HEK293 (cell line): ENCODE results near the gene EPHB3.

ENCODE experiments used
- CTCF ChIA-PET: fragments of 350-600 bp; formaldehyde crosslinking; extraction: SDS; loops from one replicate; lab custom pipeline; 2021; ENCODE audit warnings: antibody characterized with exemption; lab: Yijun Ruan, JAX
- POLR2A ChIA-PET: fragments of 300-600 bp; formaldehyde crosslinking; extraction: SDS; loops from one replicate; lab custom pipeline; 2020; ENCODE audit warnings: antibody characterized with exemption, inconsistent platforms; lab: Yijun Ruan, JAX
- H3K27ac ChIP-seq: fragments of 200-500 bp; sonication (Bioruptor generic); 2 replicates; pipeline ENCODE4 v1.5.1; 2014; ENCODE audit warnings: low read depth, low read length, control low read depth, inconsistent platforms; ENCODE audit errors: extremely low read depth
- H3K36me3 ChIP-seq, 2 experiments: fragments of 200-500 bp in 1 of 2; sonication (Bioruptor generic) in 1 of 2; 1 replicate in 1 of 2; 2 replicates in 1 of 2; pipeline ENCODE4 v1.5.1; 2014 to 2017; ENCODE audit warnings: inconsistent platforms in 2 of 2, low read length in 2 of 2; ENCODE audit not compliant: control insufficient read depth in 2 of 2, insufficient read depth in 1 of 2
- H3K4me1 ChIP-seq: fragments of 200-500 bp; sonication (Bioruptor generic); 2 replicates; pipeline ENCODE4 v1.5.1; 2014; ENCODE audit warnings: mild to moderate bottlenecking, low read length, inconsistent platforms; ENCODE audit not compliant: control insufficient read depth, insufficient read depth
- H3K4me3 ChIP-seq: 2 replicates; pipeline ENCODE4 v1.5.1; 2011; ENCODE audit warnings: low read depth, mild to moderate bottlenecking, control low read depth, low read length, moderate library complexity
- H3K9me3 ChIP-seq: fragments of 200-500 bp; sonication (Bioruptor generic); 2 replicates; pipeline ENCODE4 v1.5.1; 2014; ENCODE audit warnings: low read depth, low read length, inconsistent platforms; ENCODE audit not compliant: control insufficient read depth, insufficient read depth
- GLIS2 ChIP-seq: fragments of 450-650 bp; formaldehyde crosslinking; IDR thresholded peaks from 2 replicates; pipeline ENCODE4 v1.5.1; 2016; ENCODE audit warnings: missing biosample characterization, missing genetic modification characterization
- KLF1 ChIP-seq: fragments of 450-650 bp; formaldehyde crosslinking; IDR thresholded peaks from 2 replicates; pipeline ENCODE4 v1.5.1; 2016; ENCODE audit warnings: missing biosample characterization, missing genetic modification characterization
- SP2 ChIP-seq: fragments of 450-650 bp; formaldehyde crosslinking; IDR thresholded peaks from 2 replicates; pipeline ENCODE4 v1.5.1; 2016; ENCODE audit warnings: missing biosample characterization, missing genetic modification characterization
- ZFHX2 ChIP-seq: fragments of 450-650 bp; formaldehyde crosslinking; conservative IDR thresholded peaks from 2 replicates; pipeline ENCODE4 v1.5.1; 2016; ENCODE audit warnings: missing biosample characterization, missing genetic modification characterization
- ZIC2 ChIP-seq: fragments of 450-650 bp; formaldehyde crosslinking; IDR thresholded peaks from 2 replicates; pipeline ENCODE4 v1.5.1; 2016; ENCODE audit warnings: missing biosample characterization, missing genetic modification characterization
- ZNF114 ChIP-seq: fragments of 450-650 bp; formaldehyde crosslinking; IDR thresholded peaks from 2 replicates; pipeline ENCODE4 v1.5.0; 2017; ENCODE audit warnings: missing biosample characterization, missing genetic modification characterization
- ZNF174 ChIP-seq: fragments of 450-650 bp; formaldehyde crosslinking; IDR thresholded peaks from 2 replicates; pipeline ENCODE4 v1.5.0; 2017; ENCODE audit warnings: missing biosample characterization, mild to moderate bottlenecking, missing genetic modification characterization
- ZNF19 ChIP-seq: fragments of 450-650 bp; formaldehyde crosslinking; IDR thresholded peaks from 2 replicates; pipeline ENCODE4; 2016; ENCODE audit warnings: missing biosample characterization, missing genetic modification characterization, low read depth
- ZNF211 ChIP-seq: fragments of 450-650 bp; formaldehyde crosslinking; IDR thresholded peaks from 2 replicates; pipeline ENCODE4 v1.5.1; 2016; ENCODE audit warnings: low read depth, missing biosample characterization, missing genetic modification characterization
- ZNF311 ChIP-seq: fragments of 450-650 bp; formaldehyde crosslinking; IDR thresholded peaks from 2 replicates; pipeline ENCODE4 v1.5.1; 2017; ENCODE audit warnings: missing biosample characterization, missing genetic modification characterization, borderline replicate concordance
- ZNF350 ChIP-seq: fragments of 450-650 bp; formaldehyde crosslinking; IDR thresholded peaks from 2 replicates; pipeline ENCODE4 v1.5.0; 2017; ENCODE audit warnings: missing biosample characterization, mild to moderate bottlenecking, missing genetic modification characterization
- ZNF354C ChIP-seq: fragments of 450-650 bp; formaldehyde crosslinking; IDR thresholded peaks from 2 replicates; pipeline ENCODE4 v1.5.1; 2016; ENCODE audit warnings: missing biosample characterization, missing genetic modification characterization, low read depth, borderline replicate concordance
- ZNF48 ChIP-seq: fragments of 450-650 bp; formaldehyde crosslinking; IDR thresholded peaks from 2 replicates; pipeline ENCODE4 v1.5.1; 2016; ENCODE audit warnings: missing biosample characterization, missing genetic modification characterization
- ZNF510 ChIP-seq: fragments of 450-650 bp; formaldehyde crosslinking; IDR thresholded peaks from 2 replicates; pipeline ENCODE4 v1.5.1; 2018; ENCODE audit warnings: mild to moderate bottlenecking, missing genetic modification characterization, missing biosample characterization; ENCODE audit not compliant: insufficient replicate concordance
- ZNF830 ChIP-seq: fragments of 450-650 bp; IDR thresholded peaks from 2 replicates; pipeline ENCODE4 v1.5.0; 2018; ENCODE audit warnings: missing biosample characterization, missing genetic modification characterization, low read depth, mild to moderate bottlenecking, moderate library complexity
- ZNF837 ChIP-seq: fragments of 450-650 bp; formaldehyde crosslinking; IDR thresholded peaks from 2 replicates; pipeline ENCODE4 v1.5.1; 2016; ENCODE audit warnings: missing biosample characterization, missing genetic modification characterization
- TF ChIP-seq, protein P1 (sequence below): fragments of 450-650 bp; formaldehyde crosslinking; IDR thresholded peaks from 2 replicates; pipeline ENCODE4 v1.5.1; 2016; ENCODE audit warnings: missing biosample characterization, missing genetic modification characterization
- TF ChIP-seq, protein P2 (sequence below): IDR thresholded peaks from 2 replicates; pipeline ENCODE4 v1.6.1; 2011; ENCODE audit warnings: mild to moderate bottlenecking, low read depth, low read length, borderline replicate concordance
- TF ChIP-seq, protein P3 (sequence below): fragments of 450-650 bp; formaldehyde crosslinking; IDR thresholded peaks from 2 replicates; pipeline ENCODE4 v1.5.1; 2017; ENCODE audit warnings: missing biosample characterization, missing genetic modification characterization
- TF ChIP-seq, protein P4 (sequence below): fragments of 450-650 bp; IDR thresholded peaks from 2 replicates; pipeline ENCODE4 v1.5.1; 2018; ENCODE audit warnings: missing biosample characterization, missing genetic modification characterization

The EPHB3 gene

DNA sequence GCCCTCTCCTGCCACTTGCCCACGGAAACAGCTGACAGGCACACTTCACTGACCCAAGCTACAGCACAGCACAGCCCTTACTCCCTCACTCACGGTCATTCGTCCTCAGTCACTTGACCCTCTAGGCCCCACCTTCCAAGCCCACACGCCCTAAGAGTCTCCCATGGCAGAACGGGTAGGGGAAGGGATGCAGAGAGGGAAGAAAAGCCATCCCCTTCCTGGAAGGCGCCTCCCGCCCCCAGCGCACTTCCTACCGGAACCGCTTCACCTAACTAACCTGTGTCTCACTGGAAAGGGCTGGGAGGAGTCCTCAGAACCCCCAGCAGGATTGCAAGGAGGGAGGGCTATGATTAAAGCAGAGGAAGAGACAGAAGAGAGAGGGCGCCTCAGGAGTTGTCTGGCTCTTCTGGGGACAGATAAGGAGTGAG lies 22.9 kb downstream of the EPHB3 start (continued):
- no peak for TF ChIP-seq ZNF830 (tag by site-specific recombination)

DNA sequence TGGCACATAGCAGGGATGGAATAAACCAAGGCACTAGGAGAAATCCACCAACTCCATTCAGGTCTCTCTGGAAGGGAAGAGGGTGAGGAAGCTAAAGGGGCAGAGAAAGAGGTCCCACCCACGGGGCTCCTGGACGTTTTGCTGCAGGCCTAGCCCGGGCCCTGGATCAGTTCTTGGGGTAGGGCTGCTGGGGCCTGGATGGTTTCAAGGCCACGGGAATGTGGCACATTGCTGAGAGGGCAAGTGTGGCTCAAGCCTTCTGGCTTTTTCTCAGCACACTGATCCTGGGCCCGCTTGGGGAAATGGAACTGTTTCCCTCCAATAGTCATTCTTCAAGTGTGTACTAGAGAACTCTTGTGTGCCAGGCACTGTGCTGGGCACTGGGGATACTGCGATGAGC lies 24.0 kb downstream of the EPHB3 start:
- Histone ChIP-seq H3K4me1 (no peaks in the 10 kb centered on the region), H3K27ac (no peak overlapping the region), H3K36me3 (peaks cover 0 to 20% of the 10 kb centered on the region in 2 experiments; a peak in 1 of 3 replicates), H3K4me3 (no peak overlapping the region), H3K9me3 (no peaks in the 10 kb centered on the region)
- TF ChIP-seq ZNF211 (tag by site-specific recombination) = no peak
- no peak for TF ChIP-seq KLF1 (tag by site-specific recombination)
- no peak for TF ChIP-seq ZFHX2 (tag by site-specific recombination)
- no peak for TF ChIP-seq ZNF48 (tag by site-specific recombination)
- TF ChIP-seq, protein P1, sequence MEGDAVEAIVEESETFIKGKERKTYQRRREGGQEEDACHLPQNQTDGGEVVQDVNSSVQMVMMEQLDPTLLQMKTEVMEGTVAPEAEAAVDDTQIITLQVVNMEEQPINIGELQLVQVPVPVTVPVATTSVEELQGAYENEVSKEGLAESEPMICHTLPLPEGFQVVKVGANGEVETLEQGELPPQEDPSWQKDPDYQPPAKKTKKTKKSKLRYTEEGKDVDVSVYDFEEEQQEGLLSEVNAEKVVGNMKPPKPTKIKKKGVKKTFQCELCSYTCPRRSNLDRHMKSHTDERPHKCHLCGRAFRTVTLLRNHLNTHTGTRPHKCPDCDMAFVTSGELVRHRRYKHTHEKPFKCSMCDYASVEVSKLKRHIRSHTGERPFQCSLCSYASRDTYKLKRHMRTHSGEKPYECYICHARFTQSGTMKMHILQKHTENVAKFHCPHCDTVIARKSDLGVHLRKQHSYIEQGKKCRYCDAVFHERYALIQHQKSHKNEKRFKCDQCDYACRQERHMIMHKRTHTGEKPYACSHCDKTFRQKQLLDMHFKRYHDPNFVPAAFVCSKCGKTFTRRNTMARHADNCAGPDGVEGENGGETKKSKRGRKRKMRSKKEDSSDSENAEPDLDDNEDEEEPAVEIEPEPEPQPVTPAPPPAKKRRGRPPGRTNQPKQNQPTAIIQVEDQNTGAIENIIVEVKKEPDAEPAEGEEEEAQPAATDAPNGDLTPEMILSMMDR (tag by site-specific recombination) = no peak
- no peak for TF ChIP-seq ZNF19 (tag by site-specific recombination)
- TF ChIP-seq ZNF114 (tag by site-specific recombination) = no peak
- TF ChIP-seq, protein P2, sequence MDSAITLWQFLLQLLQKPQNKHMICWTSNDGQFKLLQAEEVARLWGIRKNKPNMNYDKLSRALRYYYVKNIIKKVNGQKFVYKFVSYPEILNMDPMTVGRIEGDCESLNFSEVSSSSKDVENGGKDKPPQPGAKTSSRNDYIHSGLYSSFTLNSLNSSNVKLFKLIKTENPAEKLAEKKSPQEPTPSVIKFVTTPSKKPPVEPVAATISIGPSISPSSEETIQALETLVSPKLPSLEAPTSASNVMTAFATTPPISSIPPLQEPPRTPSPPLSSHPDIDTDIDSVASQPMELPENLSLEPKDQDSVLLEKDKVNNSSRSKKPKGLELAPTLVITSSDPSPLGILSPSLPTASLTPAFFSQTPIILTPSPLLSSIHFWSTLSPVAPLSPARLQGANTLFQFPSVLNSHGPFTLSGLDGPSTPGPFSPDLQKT = no peak
- TF ChIP-seq ZNF311 (tag by site-specific recombination) = no peak
- no peak for TF ChIP-seq ZNF350 (tag by site-specific recombination)
- no peak for TF ChIP-seq ZIC2
- no peak for TF ChIP-seq GLIS2 (tag by site-specific recombination)
- no peak for TF ChIP-seq ZNF174 (tag by site-specific recombination)
- no peak for TF ChIP-seq ZNF510
- CTCF ChIA-PET = interaction anchor here (0.6 to 0.9 kb wide), 4 partner anchors 41 to 141 kb away, joined by 3 to 5 read pairs (median 3); no protein-coding TSS in a partner anchor
- POLR2A ChIA-PET = interaction anchor here (0.8 kb wide), 1 partner anchor 9 kb away, joined by 3 read pairs; no protein-coding TSS in a partner anchor

DNA sequence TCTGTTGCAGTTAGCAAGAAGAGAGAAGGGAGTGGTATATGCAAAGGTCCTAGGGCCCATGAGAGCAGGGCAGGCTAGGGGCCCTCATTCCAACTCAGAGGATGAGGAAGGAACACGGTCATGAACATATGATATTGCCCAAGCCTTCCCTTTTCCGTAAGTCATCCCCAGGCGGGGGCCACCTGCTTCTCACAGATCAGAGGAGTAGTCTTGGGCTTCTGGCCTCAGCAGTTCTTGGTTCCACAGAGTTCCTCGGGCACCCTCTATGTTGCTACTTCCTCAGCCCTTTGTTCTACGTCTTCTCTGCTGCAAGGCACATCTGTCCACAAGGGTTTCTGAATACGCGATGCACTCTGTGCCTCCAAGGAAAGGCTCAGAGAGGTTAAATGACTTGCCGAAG lies 25.3 kb downstream of the EPHB3 start:
- no peak overlapping the region for H3K27ac ChIP-seq
- ChIA-PET CTCF (no interaction called here), POLR2A (no interaction called here)
- H3K4me3 ChIP-seq = no peak overlapping the region
- TF ChIP-seq ZIC2 (no peak), ZNF350 (tag by site-specific recombination) (no peak), ZNF837 (no peak), ZNF354C (tag by site-specific recombination) (no peak), SP2 (tag by site-specific recombination) (no peak), ZNF211 (tag by site-specific recombination) (no peak)
- TF ChIP-seq, protein P3, sequence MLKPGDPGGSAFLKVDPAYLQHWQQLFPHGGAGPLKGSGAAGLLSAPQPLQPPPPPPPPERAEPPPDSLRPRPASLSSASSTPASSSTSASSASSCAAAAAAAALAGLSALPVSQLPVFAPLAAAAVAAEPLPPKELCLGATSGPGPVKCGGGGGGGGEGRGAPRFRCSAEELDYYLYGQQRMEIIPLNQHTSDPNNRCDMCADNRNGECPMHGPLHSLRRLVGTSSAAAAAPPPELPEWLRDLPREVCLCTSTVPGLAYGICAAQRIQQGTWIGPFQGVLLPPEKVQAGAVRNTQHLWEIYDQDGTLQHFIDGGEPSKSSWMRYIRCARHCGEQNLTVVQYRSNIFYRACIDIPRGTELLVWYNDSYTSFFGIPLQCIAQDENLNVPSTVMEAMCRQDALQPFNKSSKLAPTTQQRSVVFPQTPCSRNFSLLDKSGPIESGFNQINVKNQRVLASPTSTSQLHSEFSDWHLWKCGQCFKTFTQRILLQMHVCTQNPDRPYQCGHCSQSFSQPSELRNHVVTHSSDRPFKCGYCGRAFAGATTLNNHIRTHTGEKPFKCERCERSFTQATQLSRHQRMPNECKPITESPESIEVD (tag by site-specific recombination) = no peak
- TF ChIP-seq, protein P4, sequence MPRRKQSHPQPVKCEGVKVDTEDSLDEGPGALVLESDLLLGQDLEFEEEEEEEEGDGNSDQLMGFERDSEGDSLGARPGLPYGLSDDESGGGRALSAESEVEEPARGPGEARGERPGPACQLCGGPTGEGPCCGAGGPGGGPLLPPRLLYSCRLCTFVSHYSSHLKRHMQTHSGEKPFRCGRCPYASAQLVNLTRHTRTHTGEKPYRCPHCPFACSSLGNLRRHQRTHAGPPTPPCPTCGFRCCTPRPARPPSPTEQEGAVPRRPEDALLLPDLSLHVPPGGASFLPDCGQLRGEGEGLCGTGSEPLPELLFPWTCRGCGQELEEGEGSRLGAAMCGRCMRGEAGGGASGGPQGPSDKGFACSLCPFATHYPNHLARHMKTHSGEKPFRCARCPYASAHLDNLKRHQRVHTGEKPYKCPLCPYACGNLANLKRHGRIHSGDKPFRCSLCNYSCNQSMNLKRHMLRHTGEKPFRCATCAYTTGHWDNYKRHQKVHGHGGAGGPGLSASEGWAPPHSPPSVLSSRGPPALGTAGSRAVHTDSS (tag by site-specific recombination) = no peak
- H3K9me3 ChIP-seq = no peaks in the 10 kb centered on the region
- no peaks in the 10 kb centered on the region for H3K4me1 ChIP-seq
- peaks cover 0 to 7% of the 10 kb centered on the region in 2 experiments; a peak in 1 of 3 replicates for H3K36me3 ChIP-seq
